ENCODE results near the gene MYG1.

The MYG1 gene

GRCh38 chr12:53279283-53279869, 20.1 kb upstream of the MYG1 start:
- CTCF ChIA-PET = interaction anchor here (0.6 to 5.0 kb wide), 5 partner anchors 10 to 66 kb away, joined by 3 to 46 read pairs (median 3); partner anchors contain the start of gene PFDN5
- POLR2A ChIA-PET = interaction anchor here (0.5 kb wide), 1 partner anchor 34 kb away, joined by 3 read pairs; no protein-coding TSS in a partner anchor
- no peak for TF ChIP-seq CTCF (IDR thresholded peaks at IDR 0.05; ENCODE audit: insufficient read depth, low read length, missing control alignments)
- no peak for DNase-seq (ENCODE audit: low read depth, low spot score)
- H3K4me3 ChIP-seq (ENCODE audit: low read depth, low read length) = no peak overlapping the region

GRCh38 chr12:53279888-53280498, 19.5 kb upstream of the MYG1 start:
- no peak for DNase-seq (ENCODE audit: low read depth, low spot score)

GRCh38 chr12:53286448-53286847, 13.0 kb upstream of the MYG1 start:
- POLR2A ChIA-PET = interaction anchor here (0.6 to 0.7 kb wide), 2 partner anchors 10 to 33 kb away, joined by 3 to 6 read pairs; no protein-coding TSS in a partner anchor
- CTCF ChIA-PET = interaction anchor here (1.6 to 22.9 kb wide), 8 partner anchors 9 to 127 kb away, joined by 5 to 659 read pairs (median 38); partner anchors contain the start of genes AAAS, ESPL1 and ITGB7
- no peak overlapping the region for H3K4me3 ChIP-seq (ENCODE audit: low read depth, low read length)
- DNase-seq (ENCODE audit: low read depth, low spot score) = no peak
- no peak for TF ChIP-seq CTCF (IDR thresholded peaks at IDR 0.05; ENCODE audit: insufficient read depth, low read length, missing control alignments)

More at GRCh38 chr12:53279888-53280498, 19.5 kb upstream of the MYG1 start:
- POLR2A ChIA-PET = interaction anchor here (0.5 to 0.6 kb wide), 2 partner anchors 35 to 744 kb away, joined by 3 read pairs; no protein-coding TSS in a partner anchor
- CTCF ChIA-PET = interaction anchor here (1.4 to 5.0 kb wide), 3 partner anchors 9 to 66 kb away, joined by 3 to 46 read pairs (median 6); partner anchors contain the start of gene PFDN5
- TF ChIP-seq CTCF (IDR thresholded peaks at IDR 0.05; ENCODE audit: insufficient read depth, low read length, missing control alignments) = no peak
- H3K4me3 ChIP-seq (ENCODE audit: low read depth, low read length) = no peak overlapping the region

- POLR2A ChIA-PET = no interaction called here
- CTCF ChIA-PET = interaction anchor here (0.8 to 22.9 kb wide), 17 partner anchors 9 to 217 kb away, joined by 3 to 659 read pairs (median 5); partner anchors contain the start of genes AAAS, ESPL1, ITGB7 and MYG1
- peak; percentile 71 for TF ChIP-seq CTCF (IDR thresholded peaks at IDR 0.05; ENCODE audit: insufficient read depth, low read length, missing control alignments)
- H3K4me3 ChIP-seq (ENCODE audit: low read depth, low read length) = no peak overlapping the region
- DNase-seq (ENCODE audit: low read depth, low spot score) = no peak
These were observed 11.7 kb upstream of the MYG1 start for GRCh38 chr12:53287741-53288216.

- ChIA-PET POLR2A (interaction anchor here (1.7 kb wide), 1 partner anchor 69 kb away, joined by 4 read pairs; no protein-coding TSS in a partner anchor), CTCF (interaction anchor here (0.8 to 22.9 kb wide), 16 partner anchors 9 to 217 kb away, joined by 3 to 659 read pairs (median 5); partner anchors contain the start of genes AAAS, ESPL1, ITGB7 and MYG1)
- TF ChIP-seq CTCF (IDR thresholded peaks at IDR 0.05; ENCODE audit: insufficient read depth, low read length, missing control alignments) = no peak
- H3K4me3 ChIP-seq (ENCODE audit: low read depth, low read length) = no peak overlapping the region
- no peak for DNase-seq (ENCODE audit: low read depth, low spot score)
These were observed 11.2 kb upstream of the MYG1 start for GRCh38 chr12:53288322-53288721.

Measured in AG04449 (cell line).